HG03565 (cell line): Measurements from ENCODE around the gene PEX11A.

Source experiments
- ATAC-seq: cut with Tn5 transposase; IDR thresholded peaks from one replicate; pipeline ENCODE4 v1.9.1; 2021; ENCODE audit warnings: mild to moderate bottlenecking, moderate library complexity; ENCODE audit not compliant: unreplicated experiment

The PEX11A gene

GRCh38 chr15:89677381-89677780, 13.2 kb downstream of the PEX11A start:
- ATAC-seq: no peak

DNA sequence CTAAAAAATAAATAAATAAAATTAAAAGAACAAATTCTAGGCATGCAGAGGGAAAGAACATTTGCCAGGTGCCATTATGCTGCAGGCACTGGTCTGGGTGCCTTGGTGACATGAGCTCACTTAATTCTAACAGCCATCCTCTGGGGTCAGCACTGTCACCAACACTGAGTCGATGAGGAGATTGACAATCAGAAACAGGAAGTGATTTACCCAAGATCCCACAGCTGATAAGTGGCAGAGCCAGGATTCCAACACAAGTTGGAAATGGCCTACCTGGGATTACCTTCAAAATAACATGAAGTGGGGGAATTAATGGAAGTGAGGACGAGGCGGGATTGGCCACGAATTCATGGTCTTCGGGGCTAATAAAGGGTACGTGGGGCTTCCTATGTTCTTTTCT, 14.9 kb downstream of the PEX11A start:
- no peak for ATAC-seq

GRCh38 chr15:89674526-89674925, 16.0 kb downstream of the PEX11A start:
- ATAC-seq: no peak

DNA sequence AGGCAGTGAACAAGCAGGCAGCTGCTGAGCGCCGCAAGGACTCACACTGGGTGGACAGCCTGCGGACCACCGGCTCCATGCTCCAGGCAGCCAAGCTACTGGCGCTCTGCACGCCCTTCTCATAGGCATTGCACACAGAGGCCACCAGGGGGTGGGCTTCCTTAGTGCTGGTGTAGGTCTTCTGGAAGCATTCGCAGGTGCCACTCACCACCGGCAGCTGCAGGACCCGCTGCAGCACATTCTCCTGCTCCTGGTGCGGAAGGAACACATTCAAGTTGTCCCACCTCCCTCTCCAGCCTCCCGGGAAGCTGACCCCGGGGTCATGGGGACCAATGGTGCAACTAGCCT, 17.4 kb downstream of the PEX11A start:
- ATAC-seq: no peak

GRCh38 chr15:89672221-89673164, 18.1 kb downstream of the PEX11A start:
- ATAC-seq: no peak

- no peak for ATAC-seq
These were observed 18.9 kb downstream of the PEX11A start for GRCh38 chr15:89671687-89672086.

DNA sequence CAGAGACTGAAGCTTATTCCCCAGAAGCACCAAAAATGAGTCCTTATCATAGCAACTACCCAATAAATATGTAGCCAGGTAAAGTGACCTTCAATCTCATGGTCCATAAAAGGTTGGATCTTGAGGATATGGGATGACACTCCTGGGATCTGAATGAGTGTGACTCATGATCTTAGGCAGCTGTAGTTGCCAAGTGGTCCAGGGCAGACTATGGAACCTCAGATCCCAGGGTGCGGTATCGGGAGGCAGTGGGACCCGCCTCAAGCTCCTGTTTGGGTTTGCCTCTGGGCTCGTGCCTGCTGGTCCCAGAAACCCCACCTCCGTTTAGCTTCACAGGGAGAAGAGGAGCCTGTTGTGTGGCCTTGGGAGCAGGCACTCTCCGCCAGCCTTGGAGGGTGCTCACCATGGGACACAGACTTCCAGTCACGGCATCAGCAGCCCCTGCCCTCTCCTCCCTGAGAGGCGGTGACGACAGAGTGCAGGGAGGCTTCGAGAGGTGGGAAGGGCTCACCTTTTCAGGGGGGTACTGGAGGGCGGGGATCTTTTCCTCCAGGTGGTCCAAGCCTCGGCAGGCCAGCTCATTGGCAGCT, 19.5 kb downstream of the PEX11A start:
- ATAC-seq: no peak

GRCh38 chr15:89669941-89670340, 20.6 kb downstream of the PEX11A start:
- no peak for ATAC-seq

DNA sequence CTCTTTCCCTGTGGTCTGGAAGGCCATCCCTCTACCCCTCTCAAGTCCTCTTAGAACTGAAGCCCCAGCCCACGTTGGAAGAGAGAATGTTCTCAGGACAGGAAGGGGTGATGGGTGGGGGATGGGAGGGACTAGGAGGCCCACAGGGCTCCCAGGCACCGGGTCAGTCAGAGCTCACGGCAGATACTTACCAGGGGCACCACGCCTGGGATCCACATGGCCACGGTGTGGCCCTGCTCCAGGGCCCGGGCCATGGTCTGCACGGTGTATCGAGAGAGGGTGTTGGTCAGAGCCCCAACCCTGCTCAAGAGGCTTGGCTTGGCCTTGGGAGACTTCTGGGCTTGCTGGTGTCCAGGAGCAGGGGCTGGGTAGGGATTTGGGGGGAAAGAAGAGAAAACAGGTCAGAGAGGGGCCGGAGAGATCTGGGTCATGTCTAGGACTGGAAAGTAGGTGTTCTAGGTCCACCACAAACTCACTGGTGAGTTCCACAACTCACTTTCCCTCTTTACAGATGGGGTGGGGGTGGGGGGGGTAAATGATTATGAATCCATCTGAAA, 21.2 kb downstream of the PEX11A start:
- ATAC-seq: no peak

GRCh38 chr15:89668171-89668570, 22.4 kb downstream of the PEX11A start:
- ATAC-seq: no peak

DNA sequence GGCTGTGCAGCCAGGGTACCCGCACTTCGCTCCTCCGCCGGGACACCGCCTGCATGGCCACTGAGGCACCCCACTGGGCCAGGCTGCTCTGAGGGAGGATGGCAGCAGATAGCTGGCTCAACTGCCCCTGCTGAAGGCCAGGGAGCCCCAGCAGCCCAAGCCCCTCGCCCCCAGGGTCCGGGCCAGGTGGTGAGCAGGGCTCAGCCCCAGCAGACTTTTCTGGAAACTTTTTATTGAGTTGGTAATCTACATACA, 22.9 kb downstream of the PEX11A start:
- no peak for ATAC-seq

GRCh38 chr15:89666858-89667705, 23.5 kb downstream of the PEX11A start:
- ATAC-seq: no peak

- ATAC-seq: no peak
These were observed 24.2 kb downstream of the PEX11A start for GRCh38 chr15:89666184-89666857.

DNA sequence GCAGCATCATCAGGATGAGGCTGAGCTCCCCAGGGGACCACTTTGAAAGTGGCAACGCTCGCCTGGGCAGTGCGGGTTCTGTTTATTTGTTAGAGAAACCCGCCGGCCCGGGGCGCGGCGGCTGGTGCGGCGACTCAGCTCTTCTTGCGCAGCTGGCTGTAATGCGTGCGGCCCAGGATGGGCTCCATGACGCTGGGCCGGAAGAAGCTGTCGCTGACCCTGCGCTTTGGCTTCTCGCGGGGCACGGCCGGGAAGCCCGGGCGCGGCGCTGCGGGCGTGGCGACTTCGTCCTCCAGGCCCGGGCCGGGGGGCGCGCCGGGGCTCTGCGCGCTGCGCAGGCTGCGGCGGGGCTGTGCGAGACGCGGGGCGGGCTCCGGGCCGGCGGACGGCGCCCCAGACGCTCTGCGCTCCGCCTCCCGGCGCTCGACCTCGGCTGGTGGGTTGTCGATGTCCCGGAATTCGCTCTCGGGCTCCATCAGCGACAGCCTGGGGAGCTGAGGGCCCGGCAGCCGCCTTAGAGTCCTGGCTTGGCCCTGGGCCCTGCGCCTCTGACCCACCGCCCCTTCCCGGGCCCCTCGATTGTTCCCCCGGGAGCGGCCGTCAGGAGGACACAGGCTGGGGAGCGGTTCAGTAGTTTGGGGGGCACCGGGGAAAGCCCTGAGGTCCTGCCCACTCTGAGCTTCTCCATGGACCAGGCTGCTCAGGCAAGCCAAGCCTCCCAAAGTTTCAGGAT, 24.9 kb downstream of the PEX11A start:
- ATAC-seq: no peak

DNA sequence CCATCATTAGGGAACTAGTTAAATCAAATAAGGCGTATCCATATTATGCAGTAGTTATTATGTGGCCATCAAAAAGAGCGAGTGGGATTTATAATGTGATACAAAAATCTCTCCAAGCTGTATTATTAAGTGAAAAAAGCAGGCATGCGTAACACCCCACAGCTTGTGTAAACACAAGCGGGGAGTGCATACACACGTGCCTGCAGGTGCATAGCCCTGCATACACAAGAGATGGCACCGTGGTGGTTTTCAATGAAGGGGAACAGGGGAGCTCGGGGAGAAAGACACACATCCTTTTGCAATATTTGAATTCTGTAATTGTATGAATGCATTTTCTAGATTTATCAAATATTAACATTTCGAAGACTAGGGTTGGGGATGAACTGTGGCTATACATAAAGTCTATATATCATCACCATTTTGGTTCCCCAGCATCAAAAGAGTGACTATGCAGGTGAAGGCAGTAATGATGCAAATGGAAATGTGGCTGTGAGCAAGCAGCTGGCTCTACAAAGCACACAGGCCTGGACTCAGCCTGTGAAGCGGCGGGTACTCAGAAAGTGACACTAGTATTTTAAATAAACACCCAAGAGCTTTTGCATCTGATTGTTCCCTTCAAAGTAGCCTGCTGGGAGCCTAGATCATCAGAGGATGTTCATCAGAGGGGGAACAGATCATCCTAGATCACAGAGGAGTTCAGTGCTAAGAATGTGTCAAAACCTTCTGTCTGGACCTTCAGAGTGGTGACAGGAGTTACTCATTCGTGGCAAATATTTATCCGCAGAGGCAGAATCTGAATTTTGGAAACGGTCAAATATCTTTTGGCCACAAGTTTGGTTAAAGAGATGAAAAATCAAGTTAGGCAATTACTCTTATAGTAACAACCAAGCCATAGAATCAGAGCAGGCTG, 25.9 kb downstream of the PEX11A start:
- ATAC-seq: no peak

- no peak for ATAC-seq
These were observed 27.5 kb downstream of the PEX11A start for GRCh38 chr15:89662893-89663626.

DNA sequence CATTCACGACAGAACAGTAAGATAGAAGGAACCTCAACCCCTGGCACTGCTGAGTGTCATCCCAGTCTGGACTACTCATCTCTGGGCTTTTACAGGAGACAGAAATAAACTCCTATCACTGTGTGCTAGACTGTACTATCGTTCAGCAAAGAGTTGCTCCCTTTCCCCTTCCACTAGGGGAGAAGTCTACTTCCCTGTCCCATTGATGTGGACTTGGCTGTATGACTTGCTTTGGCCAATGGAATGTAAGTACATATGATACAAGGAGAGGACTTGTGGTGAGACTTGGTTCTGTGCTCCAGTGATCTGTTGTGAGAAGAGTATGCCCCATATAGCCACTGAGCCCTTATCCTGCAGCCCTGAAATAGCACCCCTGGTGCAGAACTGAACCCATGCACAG, 30.0 kb downstream of the PEX11A start:
- no peak for ATAC-seq

DNA sequence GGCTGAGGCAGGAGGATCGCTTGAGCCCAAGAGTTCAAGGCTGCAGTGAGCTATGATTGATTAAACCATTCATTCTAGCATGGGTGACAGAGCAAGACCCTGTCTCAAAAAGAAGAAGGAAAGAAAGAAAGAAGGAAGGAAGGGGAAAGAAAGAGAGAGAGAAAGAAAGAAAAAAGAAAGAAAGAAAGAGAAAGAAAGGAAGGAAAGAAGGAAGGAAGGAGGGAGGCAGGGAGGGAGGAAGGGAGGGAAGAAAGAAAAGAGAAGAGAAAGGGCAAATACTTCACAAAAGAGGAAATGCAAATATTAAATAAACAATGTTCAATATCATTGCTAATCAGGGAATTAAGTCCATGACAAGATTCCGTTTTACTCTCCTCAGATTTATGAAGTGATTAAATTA, 31.3 kb downstream of the PEX11A start:
- no peak for ATAC-seq
